Gastroesophageal sphincter (tissue), 4 donors: ENCODE measurements around the gene CASP10. TPM values are rescaled to one million over a fixed set of nuclear protein-coding genes. Genes with fewer than 3 reads are reported as not detected.
A peak's percentile ranks its signal among the peaks of the same experiment; 100 is the strongest.
"Not testable (repeated sequence)": the region's sequence is repeated elsewhere in the genome, so short reads cannot be mapped to it uniquely, and the experiment has no call there.

Experiments used
- ATAC-seq: fragments of 150-250 bp; one replicate; pipeline ENCODE4 v1.9.1; 2016; ENCODE audit warnings: mild to moderate bottlenecking, moderate library complexity
- H3K27ac ChIP-seq, 4 donors: fragments of 200-600 bp; sonication (generic) in 3 of 4; 1 replicate in 3 of 4; 2 replicates in 1 of 4; pipeline ENCODE4 v1.5.1; 2016 to 2019
- H3K27me3 ChIP-seq: fragments of 200-600 bp; sonication (generic); one replicate; pipeline ENCODE4 v1.5.1; 2019
- H3K36me3 ChIP-seq, 2 donors: fragments of 200-600 bp; sonication (generic); one replicate each; pipeline ENCODE4 v1.5.1; 2019; ENCODE audit warnings: control low read depth in 1 of 2
- H3K4me1 ChIP-seq, 3 donors: fragments of 200-600 bp; sonication (generic); 1 replicate in 2 of 3; 2 replicates in 1 of 3; pipeline ENCODE4 v1.5.1; 2016 to 2019; ENCODE audit warnings: control low read depth in 2 of 3
- H3K4me3 ChIP-seq, 2 donors: fragments of 200-600 bp; sonication (generic); one replicate each; pipeline ENCODE4 v1.5.1; 2019; ENCODE audit warnings: mild to moderate bottlenecking in 1 of 2, moderate library complexity in 1 of 2
- H3K9me3 ChIP-seq, 3 donors: fragments of 200-600 bp; sonication (generic); one replicate each; pipeline ENCODE4 v1.5.1; 2017 to 2019; ENCODE audit warnings: control low read depth in 2 of 3
- CTCF ChIP-seq, 4 experiments: fragments of 200-600 bp in 2 of 4; fragments of 450-650 bp in 2 of 4; sonication (generic) in 1 of 4; IDR thresholded peaks; one replicate each; pipeline ENCODE4 v1.5.1; 2017 to 2019; ENCODE audit warnings: antibody characterized with exemption in 4 of 4, mild to moderate bottlenecking in 2 of 4, moderate library complexity in 2 of 4
- EP300 ChIP-seq: sonication (generic); formaldehyde crosslinking; IDR thresholded peaks from one replicate; pipeline ENCODE4 v1.6.1; 2017; ENCODE audit warnings: antibody characterized with exemption, mild to moderate bottlenecking
- POLR2A ChIP-seq, 2 donors: fragments of 450-650 bp; IDR thresholded peaks; one replicate each; pipeline ENCODE4 v1.6.1; 2017; ENCODE audit warnings: antibody characterized with exemption in 2 of 2, mild to moderate bottlenecking in 2 of 2, moderate library complexity in 1 of 2
- POLR2AphosphoS5 ChIP-seq: sonication (generic); formaldehyde crosslinking; IDR thresholded peaks from one replicate; pipeline ENCODE4 v1.6.1; 2017; ENCODE audit warnings: antibody characterized with exemption
- WGBS, 2 donors: methylation state at CpG; one replicate each; pipeline ENCODE4 v1.1.5; 2018; ENCODE audit warnings: low coverage in 1 of 2; 5-methylcytosine and 5-hydroxymethylcytosine counted together
- total RNA-seq, 4 donors: library from RNA; depleted of rRNA; stranded (reverse); fragments of >200 nt; gene quantifications; one replicate each; pipeline ENCODE4 v1.1.0, GENCODE V29; 2016

The CASP10 gene
- total RNA-seq, 4 donors from 2014 or later: 2.6 to 7.5 (median 6.3) TPM

GRCh38 chr2:201176081-201176481, 6.9 kb upstream of the CASP10 start:
- Histone ChIP-seq H3K4me1 (peaks cover 0 to 8% (median 0%) of the 10 kb centered on the region in 3 donors), H3K27ac (no peak overlapping the region), H3K36me3 (no peaks in the 10 kb centered on the region), H3K4me3 (no peak overlapping the region), H3K27me3 (no peaks in the 10 kb centered on the region), H3K9me3 (no peaks in the 10 kb centered on the region)
- ATAC-seq: no peak
- TF ChIP-seq POLR2AphosphoS5 (no peak), POLR2A (IDR thresholded peaks at IDR 0.05) (no peak), EP300 (no peak), CTCF (IDR thresholded peaks at IDR 0.05) (no peak)
- 36 to 75% methylated on average over 3 to 6 of the region's 6 CpGs for WGBS, 2 donors

GRCh38 chr2:201180010-201180409, 2.9 kb upstream of the CASP10 start:
- 37 to 54% methylated on average over 2 to 3 of the region's 3 CpGs for WGBS, 2 donors
- H3K4me1 ChIP-seq: peaks cover 0 to 13% (median 0%) of the 10 kb centered on the region in 3 donors
- H3K27ac ChIP-seq: no peak overlapping the region
- H3K36me3 ChIP-seq: no peaks in the 10 kb centered on the region
- peak; percentile 47 for ATAC-seq
- no peaks in the 10 kb centered on the region for H3K27me3 ChIP-seq
- no peak overlapping the region for H3K4me3 ChIP-seq
- TF ChIP-seq POLR2A (IDR thresholded peaks at IDR 0.05) (no peak), EP300 (no peak), POLR2AphosphoS5 (no peak)
- no peaks in the 10 kb centered on the region for H3K9me3 ChIP-seq

- no peak for ATAC-seq
- H3K27me3 ChIP-seq: no peaks in the 10 kb centered on the region
- 33 to 49% methylated on average over 4 of the region's 4 CpGs for WGBS, 2 donors
- H3K9me3 ChIP-seq: no peaks in the 10 kb centered on the region
- peak overlapping the region; percentile 29 to 44 for H3K4me3 ChIP-seq
- peaks cover 0 to 6% (median 0%) of the 10 kb centered on the region in 3 donors for H3K4me1 ChIP-seq
- peak overlapping the region in 3 of 4 donors; percentile 15 to 57 (median 36) for H3K27ac ChIP-seq
- no peaks in the 10 kb centered on the region for H3K36me3 ChIP-seq
- no peak for TF ChIP-seq CTCF (IDR thresholded peaks at IDR 0.05)
- no peak for TF ChIP-seq POLR2A (IDR thresholded peaks at IDR 0.05)
- TF ChIP-seq EP300: no peak
- TF ChIP-seq POLR2AphosphoS5: no peak
These were observed 405 bp downstream of the CASP10 start for GRCh38 chr2:201183365-201183727.

- H3K36me3 ChIP-seq, H3K4me1 ChIP-seq, H3K9me3 ChIP-seq, ATAC-seq, H3K27me3 ChIP-seq: not testable (repeated sequence)
- peak overlapping the region; percentile 29 to 44 for H3K4me3 ChIP-seq
- 81% methylated on average over 5 of the region's 5 CpGs; no CpG with 5 or more reads in 1 of the 2 donors for WGBS, 2 donors
- H3K27ac ChIP-seq: peak overlapping the region in 1 of 4 donors; percentile 57
These were observed 894 bp downstream of the CASP10 start for GRCh38 chr2:201183835-201184234.

GRCh38 chr2:201184248-201184647, 1.3 kb downstream of the CASP10 start:
- Histone ChIP-seq H3K27ac (peak overlapping the region in 1 of 4 donors; percentile 57), H3K4me3 (peak overlapping the region in 1 of 2 donors; percentile 44)
- H3K27me3 ChIP-seq, H3K36me3 ChIP-seq, H3K9me3 ChIP-seq, ATAC-seq, H3K4me1 ChIP-seq: not testable (repeated sequence)
- WGBS, 2 donors: 66 to 70% methylated on average over 5 to 6 of the region's 6 CpGs

- H3K9me3 ChIP-seq: no peaks in the 10 kb centered on the region
- TF ChIP-seq POLR2AphosphoS5 (no peak), POLR2A (IDR thresholded peaks at IDR 0.05) (no peak), CTCF (IDR thresholded peaks at IDR 0.05) (no peak), EP300 (no peak)
- H3K36me3 ChIP-seq: no peaks in the 10 kb centered on the region
- ATAC-seq: no peak
- H3K4me3 ChIP-seq: no peak overlapping the region
- H3K4me1 ChIP-seq: peaks cover 0 to 6% (median 0%) of the 10 kb centered on the region in 3 donors
- 60 to 81% methylated on average over 1 to 3 of the region's 4 CpGs for WGBS, 2 donors
- no peaks in the 10 kb centered on the region for H3K27me3 ChIP-seq
- no peak overlapping the region for H3K27ac ChIP-seq
These were observed 2.9 kb downstream of the CASP10 start for GRCh38 chr2:201185863-201186262.
